Type B pancreatic cell (in vitro differentiated cells): ENCODE data around the gene NMS. TPM values are rescaled to one million over a fixed set of nuclear protein-coding genes. Genes with fewer than 3 reads are reported as not detected.

Experiments used
- DNase-seq: peaks from one replicate; pipeline ENCODE4 v3.0.0; 2021; ENCODE audit warnings: mixed read lengths; ENCODE audit not compliant: unreplicated experiment; ENCODE audit errors: extremely low spot score
- H3K27ac Mint-ChIP-seq: 2 replicates; pipeline ENCODE4 v1.8.0; 2021; ENCODE audit warnings: mild to moderate bottlenecking, mixed read lengths
- H3K27me3 Mint-ChIP-seq: 2 replicates; pipeline ENCODE4 v1.8.0; 2021; ENCODE audit warnings: mixed read lengths
- H3K36me3 Mint-ChIP-seq: 2 replicates; pipeline ENCODE4 v1.8.0; 2021; ENCODE audit warnings: mixed read lengths
- H3K4me1 Mint-ChIP-seq: one replicate; pipeline ENCODE4 v1.8.0; 2021; ENCODE audit warnings: mixed read lengths; ENCODE audit not compliant: unreplicated experiment
- H3K4me3 Mint-ChIP-seq: 2 replicates; pipeline ENCODE4 v1.8.0; 2021; ENCODE audit warnings: mild to moderate bottlenecking, mixed read lengths
- H3K9me3 Mint-ChIP-seq: 2 replicates; pipeline ENCODE4 v1.8.0; 2021; ENCODE audit warnings: mixed read lengths
- total RNA-seq: library from RNA; stranded (reverse); gene quantifications from 2 replicates; pipeline ENCODE4 v1.2.1, GENCODE V29; 2021; ENCODE audit warnings: low replicate concordance
- TF ChIP-seq, protein P1 (sequence below): fragments of 200-600 bp; sonication (generic); conservative IDR thresholded peaks from 2 replicates; pipeline ENCODE4 v1.5.0; 2021; ENCODE audit warnings: antibody characterized with exemption, mild to moderate bottlenecking

Gene NMS
- total RNA-seq, 1 donor from 2014 or later: not detected

DNA sequence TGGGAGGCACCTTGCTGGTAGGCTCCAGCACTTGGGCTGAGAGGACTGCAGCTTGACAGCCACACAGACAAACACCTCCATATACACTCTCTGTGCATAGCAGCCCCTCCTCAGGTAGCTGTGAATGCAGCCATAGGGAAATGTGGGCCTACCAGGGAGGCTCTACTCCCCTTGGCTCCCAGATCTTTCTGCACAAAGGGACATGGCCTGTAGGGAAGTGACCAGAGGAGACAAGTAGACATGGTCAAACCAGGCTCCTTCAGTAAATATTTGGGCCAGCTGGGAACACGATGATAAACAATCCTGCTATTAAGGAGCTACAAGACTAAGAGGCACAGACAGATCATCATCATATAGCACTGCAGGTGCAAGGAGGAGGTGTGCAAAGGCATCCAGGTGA lies 56.6 kb downstream of the NMS start:
- H3K27me3 Mint-ChIP-seq: peaks cover 10% of the 10 kb centered on the region
- TF ChIP-seq, protein P1, sequence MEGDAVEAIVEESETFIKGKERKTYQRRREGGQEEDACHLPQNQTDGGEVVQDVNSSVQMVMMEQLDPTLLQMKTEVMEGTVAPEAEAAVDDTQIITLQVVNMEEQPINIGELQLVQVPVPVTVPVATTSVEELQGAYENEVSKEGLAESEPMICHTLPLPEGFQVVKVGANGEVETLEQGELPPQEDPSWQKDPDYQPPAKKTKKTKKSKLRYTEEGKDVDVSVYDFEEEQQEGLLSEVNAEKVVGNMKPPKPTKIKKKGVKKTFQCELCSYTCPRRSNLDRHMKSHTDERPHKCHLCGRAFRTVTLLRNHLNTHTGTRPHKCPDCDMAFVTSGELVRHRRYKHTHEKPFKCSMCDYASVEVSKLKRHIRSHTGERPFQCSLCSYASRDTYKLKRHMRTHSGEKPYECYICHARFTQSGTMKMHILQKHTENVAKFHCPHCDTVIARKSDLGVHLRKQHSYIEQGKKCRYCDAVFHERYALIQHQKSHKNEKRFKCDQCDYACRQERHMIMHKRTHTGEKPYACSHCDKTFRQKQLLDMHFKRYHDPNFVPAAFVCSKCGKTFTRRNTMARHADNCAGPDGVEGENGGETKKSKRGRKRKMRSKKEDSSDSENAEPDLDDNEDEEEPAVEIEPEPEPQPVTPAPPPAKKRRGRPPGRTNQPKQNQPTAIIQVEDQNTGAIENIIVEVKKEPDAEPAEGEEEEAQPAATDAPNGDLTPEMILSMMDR: no peak
- no peaks in the 10 kb centered on the region for H3K36me3 Mint-ChIP-seq
- no peaks in the 10 kb centered on the region for H3K9me3 Mint-ChIP-seq
- H3K4me1 Mint-ChIP-seq: no peaks in the 10 kb centered on the region
- H3K27ac Mint-ChIP-seq: no peak overlapping the region
- no peak overlapping the region for H3K4me3 Mint-ChIP-seq
- DNase-seq: peak; percentile 16

DNA sequence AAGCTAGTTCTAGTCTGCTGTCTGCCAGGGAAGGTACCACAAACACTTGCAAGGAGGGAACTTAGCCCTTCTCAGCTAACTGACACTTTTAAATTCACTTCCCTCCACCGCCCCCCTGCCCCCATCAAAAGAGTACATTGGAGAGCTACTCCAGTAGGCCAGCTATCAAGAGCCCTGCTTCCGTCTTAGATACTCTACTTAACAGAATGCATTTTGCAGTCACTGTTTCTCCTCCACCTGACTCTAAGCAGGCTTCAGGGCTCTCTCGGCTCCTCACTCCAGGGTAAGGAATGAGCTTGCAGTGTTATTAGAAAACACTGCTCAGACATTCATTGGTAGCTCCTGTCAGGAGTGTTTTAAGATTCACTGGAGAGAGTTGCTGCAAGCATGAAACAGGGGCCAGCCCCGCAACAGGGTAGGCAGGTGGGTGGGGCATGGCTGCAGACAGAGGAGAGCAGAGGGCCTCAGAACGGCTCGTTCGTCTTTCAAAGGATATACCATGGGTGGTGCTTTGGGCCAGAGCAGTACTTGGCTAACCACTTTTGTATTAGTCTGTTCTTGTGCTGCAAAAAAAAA lies 57.2 kb downstream of the NMS start:
- H3K9me3 Mint-ChIP-seq: no peaks in the 10 kb centered on the region
- TF ChIP-seq, protein P1: no peak
- no peak overlapping the region for H3K4me3 Mint-ChIP-seq
- no peaks in the 10 kb centered on the region for H3K4me1 Mint-ChIP-seq
- H3K27ac Mint-ChIP-seq: no peak overlapping the region
- H3K27me3 Mint-ChIP-seq: peaks cover 10% of the 10 kb centered on the region
- peak; percentile 44 for DNase-seq
- no peaks in the 10 kb centered on the region for H3K36me3 Mint-ChIP-seq

DNA sequence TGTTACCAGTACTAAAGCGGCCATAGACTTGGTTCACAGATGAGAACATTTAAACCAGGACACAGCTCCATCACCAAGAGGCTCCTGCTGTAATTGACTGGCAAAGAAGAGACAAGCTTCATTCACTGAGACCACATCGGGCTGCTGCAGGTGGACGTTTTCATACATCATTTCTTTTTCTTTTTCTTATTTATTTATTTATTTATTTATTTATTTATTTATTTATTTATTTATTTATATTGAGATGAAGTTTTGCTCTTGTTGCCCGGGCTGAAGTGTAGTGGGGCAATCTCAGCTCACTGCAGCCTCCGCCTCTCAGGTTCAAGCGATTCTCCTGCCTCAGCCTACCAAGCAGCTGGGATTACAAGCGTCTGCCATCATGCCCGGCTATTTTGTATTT lies 58.9 kb downstream of the NMS start:
- Mint-ChIP-seq H3K4me1 (no peaks in the 10 kb centered on the region), H3K27ac (no peak overlapping the region), H3K9me3 (peaks cover 5% of the 10 kb centered on the region), H3K27me3 (peaks cover 9% of the 10 kb centered on the region), H3K36me3 (no peaks in the 10 kb centered on the region), H3K4me3 (no peak overlapping the region)
- TF ChIP-seq, protein P1: no peak
- no peak for DNase-seq

DNA sequence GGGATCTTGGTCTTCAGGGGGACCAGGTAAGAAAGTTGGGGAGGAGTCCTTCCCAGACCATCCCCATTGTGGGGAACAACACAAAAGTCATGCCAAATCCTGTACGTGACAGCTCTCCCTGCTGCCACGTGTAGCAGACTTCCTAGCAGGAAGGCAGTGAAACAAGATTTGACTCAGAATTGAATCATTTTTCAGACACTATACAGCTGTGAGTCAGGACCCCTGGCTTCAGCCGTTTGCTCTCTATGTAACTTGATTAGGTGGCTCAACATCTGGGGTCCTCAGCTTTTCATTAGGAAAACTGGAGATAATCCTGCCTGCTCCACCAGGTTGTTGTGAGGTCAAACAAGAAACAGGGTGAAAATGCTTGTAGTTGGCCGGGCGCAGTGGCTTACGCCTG lies 59.6 kb downstream of the NMS start:
- Mint-ChIP-seq H3K36me3 (no peaks in the 10 kb centered on the region), H3K27ac (no peak overlapping the region), H3K9me3 (peaks cover 5% of the 10 kb centered on the region), H3K4me3 (no peak overlapping the region), H3K27me3 (peaks cover 6% of the 10 kb centered on the region), H3K4me1 (no peaks in the 10 kb centered on the region)
- no peak for DNase-seq
- TF ChIP-seq, protein P1: no peak

Other genes with a start within 250 kb of the NMS start
- 4.5 and 8.9 TPM in 2 replicates for gene LONRF2, start 148.0 kb upstream of the NMS start, total RNA-seq
- gene CHST10, start 52.8 kb upstream of the NMS start, total RNA-seq: 7.2 and 26.9 TPM in 2 replicates
- 20.2 and 23.1 TPM in 2 replicates for gene PDCL3, start 92.5 kb downstream of the NMS start, total RNA-seq